ENCODE data around the gene ZNF598. TPM values are rescaled to one million over a fixed set of nuclear protein-coding genes. Genes with fewer than 3 reads are reported as not detected.

The ZNF598 gene
- total and polyA plus RNA-seq, 4 donors: 2.7 to 28.4 (median 16.2) TPM

DNA sequence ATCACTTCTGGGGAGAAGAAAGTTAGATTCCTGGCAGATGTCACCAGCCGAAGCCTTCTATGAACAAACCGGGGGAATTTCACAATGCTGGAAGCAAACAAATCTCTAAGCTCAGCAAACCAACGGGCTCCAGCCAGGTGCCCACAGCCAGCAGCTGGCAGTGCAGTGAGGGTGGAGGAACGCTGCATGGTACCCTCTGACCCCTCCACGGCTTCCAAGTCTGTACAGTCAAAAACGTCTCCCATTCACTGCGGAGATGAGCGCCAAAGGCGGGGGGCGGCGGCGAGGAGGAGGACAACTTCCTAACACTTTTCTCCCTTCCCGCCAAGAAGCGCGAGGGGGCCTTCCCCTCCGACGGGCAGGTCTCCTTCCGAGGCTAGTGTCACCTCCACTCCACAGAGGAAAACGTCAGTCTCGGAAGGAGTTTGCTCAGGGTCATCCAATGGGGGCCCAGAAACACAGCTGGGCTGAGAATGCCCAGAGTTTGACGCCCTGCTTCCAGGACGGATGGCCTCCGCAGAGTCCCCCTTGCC, 924 bp downstream of the ZNF598 start:
- H3K27ac ChIP-seq (ENCODE audit: low read depth in 1 of 2, low read length in 2 of 2): peak overlapping the region; percentile 60 to 78
- TF ChIP-seq, protein P1, sequence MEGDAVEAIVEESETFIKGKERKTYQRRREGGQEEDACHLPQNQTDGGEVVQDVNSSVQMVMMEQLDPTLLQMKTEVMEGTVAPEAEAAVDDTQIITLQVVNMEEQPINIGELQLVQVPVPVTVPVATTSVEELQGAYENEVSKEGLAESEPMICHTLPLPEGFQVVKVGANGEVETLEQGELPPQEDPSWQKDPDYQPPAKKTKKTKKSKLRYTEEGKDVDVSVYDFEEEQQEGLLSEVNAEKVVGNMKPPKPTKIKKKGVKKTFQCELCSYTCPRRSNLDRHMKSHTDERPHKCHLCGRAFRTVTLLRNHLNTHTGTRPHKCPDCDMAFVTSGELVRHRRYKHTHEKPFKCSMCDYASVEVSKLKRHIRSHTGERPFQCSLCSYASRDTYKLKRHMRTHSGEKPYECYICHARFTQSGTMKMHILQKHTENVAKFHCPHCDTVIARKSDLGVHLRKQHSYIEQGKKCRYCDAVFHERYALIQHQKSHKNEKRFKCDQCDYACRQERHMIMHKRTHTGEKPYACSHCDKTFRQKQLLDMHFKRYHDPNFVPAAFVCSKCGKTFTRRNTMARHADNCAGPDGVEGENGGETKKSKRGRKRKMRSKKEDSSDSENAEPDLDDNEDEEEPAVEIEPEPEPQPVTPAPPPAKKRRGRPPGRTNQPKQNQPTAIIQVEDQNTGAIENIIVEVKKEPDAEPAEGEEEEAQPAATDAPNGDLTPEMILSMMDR (IDR thresholded peaks at IDR 0.05; ENCODE audit: low read depth, low read length, missing input control): no peak
- TF ChIP-seq FOXA2 (IDR thresholded peaks at IDR 0.05) (no peak), NR2F2 (IDR thresholded peaks at IDR 0.05) (peak; percentile 53), GABPA (IDR thresholded peaks at IDR 0.05 in 1 of 2, conservative IDR thresholded peaks at IDR 0.05 in 1 of 2) (peak in 1 of 2 donors; percentile 75), FOXA1 (IDR thresholded peaks at IDR 0.05) (no peak), RXRA (IDR thresholded peaks at IDR 0.05) (peak in 1 of 2 donors; percentile 74), JUND (IDR thresholded peaks at IDR 0.05) (peak in 1 of 2 donors; percentile 56), TAF1 (conservative IDR thresholded peaks at IDR 0.05) (no peak), HNF4A (conservative IDR thresholded peaks at IDR 0.05) (peak; percentile 48 to 66), YY1 (IDR thresholded peaks at IDR 0.05) (peak; percentile 36), SP1 (IDR thresholded peaks at IDR 0.05) (peak; percentile 48), EGR1 (IDR thresholded peaks at IDR 0.05; ENCODE audit: low read depth in 2 of 2) (no peak), MAX (IDR thresholded peaks at IDR 0.05) (no peak), HNF4G (IDR thresholded peaks at IDR 0.05) (no peak), RAD21 (IDR thresholded peaks at IDR 0.05) (peak; percentile 24 to 38)
- TF ChIP-seq, protein P2, sequence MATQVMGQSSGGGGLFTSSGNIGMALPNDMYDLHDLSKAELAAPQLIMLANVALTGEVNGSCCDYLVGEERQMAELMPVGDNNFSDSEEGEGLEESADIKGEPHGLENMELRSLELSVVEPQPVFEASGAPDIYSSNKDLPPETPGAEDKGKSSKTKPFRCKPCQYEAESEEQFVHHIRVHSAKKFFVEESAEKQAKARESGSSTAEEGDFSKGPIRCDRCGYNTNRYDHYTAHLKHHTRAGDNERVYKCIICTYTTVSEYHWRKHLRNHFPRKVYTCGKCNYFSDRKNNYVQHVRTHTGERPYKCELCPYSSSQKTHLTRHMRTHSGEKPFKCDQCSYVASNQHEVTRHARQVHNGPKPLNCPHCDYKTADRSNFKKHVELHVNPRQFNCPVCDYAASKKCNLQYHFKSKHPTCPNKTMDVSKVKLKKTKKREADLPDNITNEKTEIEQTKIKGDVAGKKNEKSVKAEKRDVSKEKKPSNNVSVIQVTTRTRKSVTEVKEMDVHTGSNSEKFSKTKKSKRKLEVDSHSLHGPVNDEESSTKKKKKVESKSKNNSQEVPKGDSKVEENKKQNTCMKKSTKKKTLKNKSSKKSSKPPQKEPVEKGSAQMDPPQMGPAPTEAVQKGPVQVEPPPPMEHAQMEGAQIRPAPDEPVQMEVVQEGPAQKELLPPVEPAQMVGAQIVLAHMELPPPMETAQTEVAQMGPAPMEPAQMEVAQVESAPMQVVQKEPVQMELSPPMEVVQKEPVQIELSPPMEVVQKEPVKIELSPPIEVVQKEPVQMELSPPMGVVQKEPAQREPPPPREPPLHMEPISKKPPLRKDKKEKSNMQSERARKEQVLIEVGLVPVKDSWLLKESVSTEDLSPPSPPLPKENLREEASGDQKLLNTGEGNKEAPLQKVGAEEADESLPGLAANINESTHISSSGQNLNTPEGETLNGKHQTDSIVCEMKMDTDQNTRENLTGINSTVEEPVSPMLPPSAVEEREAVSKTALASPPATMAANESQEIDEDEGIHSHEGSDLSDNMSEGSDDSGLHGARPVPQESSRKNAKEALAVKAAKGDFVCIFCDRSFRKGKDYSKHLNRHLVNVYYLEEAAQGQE (IDR thresholded peaks at IDR 0.05): peak; percentile 47
- TF ChIP-seq, protein P3, sequence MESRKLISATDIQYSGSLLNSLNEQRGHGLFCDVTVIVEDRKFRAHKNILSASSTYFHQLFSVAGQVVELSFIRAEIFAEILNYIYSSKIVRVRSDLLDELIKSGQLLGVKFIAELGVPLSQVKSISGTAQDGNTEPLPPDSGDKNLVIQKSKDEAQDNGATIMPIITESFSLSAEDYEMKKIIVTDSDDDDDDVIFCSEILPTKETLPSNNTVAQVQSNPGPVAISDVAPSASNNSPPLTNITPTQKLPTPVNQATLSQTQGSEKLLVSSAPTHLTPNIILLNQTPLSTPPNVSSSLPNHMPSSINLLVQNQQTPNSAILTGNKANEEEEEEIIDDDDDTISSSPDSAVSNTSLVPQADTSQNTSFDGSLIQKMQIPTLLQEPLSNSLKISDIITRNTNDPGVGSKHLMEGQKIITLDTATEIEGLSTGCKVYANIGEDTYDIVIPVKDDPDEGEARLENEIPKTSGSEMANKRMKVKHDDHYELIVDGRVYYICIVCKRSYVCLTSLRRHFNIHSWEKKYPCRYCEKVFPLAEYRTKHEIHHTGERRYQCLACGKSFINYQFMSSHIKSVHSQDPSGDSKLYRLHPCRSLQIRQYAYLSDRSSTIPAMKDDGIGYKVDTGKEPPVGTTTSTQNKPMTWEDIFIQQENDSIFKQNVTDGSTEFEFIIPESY (IDR thresholded peaks at IDR 0.05): no peak
- TF ChIP-seq, protein P4, sequence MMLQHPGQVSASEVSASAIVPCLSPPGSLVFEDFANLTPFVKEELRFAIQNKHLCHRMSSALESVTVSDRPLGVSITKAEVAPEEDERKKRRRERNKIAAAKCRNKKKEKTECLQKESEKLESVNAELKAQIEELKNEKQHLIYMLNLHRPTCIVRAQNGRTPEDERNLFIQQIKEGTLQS (IDR thresholded peaks at IDR 0.05): no peak
- peak overlapping the region; percentile 41 to 79 for H3K9ac ChIP-seq (ENCODE audit: low read depth in 1 of 2, low read length in 2 of 2)
- peaks cover 36 to 57% (median 51%) of the 10 kb centered on the region in 4 donors for H3K4me1 ChIP-seq (ENCODE audit: control insufficient read depth in 4 of 4, insufficient read depth in 4 of 4, low read length in 3 of 4)
- H3K9me3 ChIP-seq (ENCODE audit: control insufficient read depth in 4 of 4, low read length in 3 of 4): no peaks in the 10 kb centered on the region
- peak overlapping the region; percentile 75 to 93 (median 80) for H3K4me3 ChIP-seq (ENCODE audit: low read depth in 1 of 3, low read length in 3 of 3)
- H3K36me3 ChIP-seq (ENCODE audit: control insufficient read depth in 4 of 4, insufficient read depth in 3 of 4, low read depth in 1 of 4, low read length in 3 of 4): peaks cover 0 to 2% (median 0%) of the 10 kb centered on the region in 4 donors
- DNase-seq (ENCODE audit: low spot score): no peak
- H3K27me3 ChIP-seq (ENCODE audit: control insufficient read depth in 4 of 4, insufficient read depth in 4 of 4, low read length in 3 of 4): no peaks in the 10 kb centered on the region
- 1% methylated on average over 23 of the region's 23 CpGs for WGBS
